Activated CD8-positive, alpha-beta memory T cell treated with anti-CD3 and anti-CD28 coated beads for 1 hour (primary cell): ENCODE measurements around the gene RNU2-63P.
"Not testable (repeated sequence)": the region's sequence is repeated elsewhere in the genome, so short reads cannot be mapped to it uniquely, and the experiment has no call there.

ENCODE experiments used
- DNase-seq, 2 donors: peaks; one replicate each; pipeline ENCODE4 v3.0.0-alpha.2; 2020; ENCODE audit warnings: low read depth in 1 of 2; ENCODE audit errors: extremely low read depth in 1 of 2

Gene RNU2-63P

DNA sequence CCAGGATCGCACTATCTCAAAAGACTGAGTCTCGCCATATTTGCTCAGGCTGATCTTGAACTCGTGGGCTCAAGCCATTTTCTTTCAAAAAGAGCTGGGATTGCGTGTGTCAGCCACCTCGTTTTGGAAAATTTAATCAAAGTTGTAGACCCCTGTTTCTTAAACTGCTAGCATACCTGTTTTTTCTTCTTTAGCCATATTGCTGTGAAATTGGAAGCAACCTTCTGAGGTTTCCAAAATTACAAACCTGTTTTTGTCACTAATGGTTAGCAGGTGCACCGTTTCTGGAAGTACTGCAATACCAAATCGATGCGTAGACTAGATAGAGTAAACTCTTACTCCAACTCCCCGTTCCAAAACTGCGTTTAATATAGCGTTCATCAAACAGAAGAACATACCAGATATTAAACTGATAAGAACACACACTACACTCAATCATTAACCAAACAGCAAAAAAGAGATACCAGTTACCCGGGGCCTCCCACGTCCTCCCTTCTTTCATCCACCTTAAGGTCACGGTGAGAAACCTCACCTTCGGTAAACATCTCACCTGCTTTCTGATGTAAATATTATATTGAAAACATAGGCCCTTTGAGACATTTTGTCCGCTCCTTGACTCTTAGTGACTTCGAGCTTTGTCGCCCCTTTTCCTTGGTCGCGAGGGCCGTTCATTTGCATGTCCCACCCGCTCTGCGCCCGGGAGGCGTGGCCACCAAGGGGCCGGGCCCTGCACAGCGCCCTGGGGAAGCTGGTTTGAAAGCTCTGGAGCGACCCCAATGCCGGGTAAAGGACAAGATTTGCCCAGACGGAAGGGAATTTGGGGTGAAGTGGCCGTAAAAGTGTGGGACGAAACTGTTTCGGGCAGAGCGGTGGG, at the start of gene RNU2-63P:
Gene RNU2-63P, minus strand, starts transcription at position 462 of the 874 bp plus-strand sequence.
- peak; percentile 38 to 59 for DNase-seq

DNA sequence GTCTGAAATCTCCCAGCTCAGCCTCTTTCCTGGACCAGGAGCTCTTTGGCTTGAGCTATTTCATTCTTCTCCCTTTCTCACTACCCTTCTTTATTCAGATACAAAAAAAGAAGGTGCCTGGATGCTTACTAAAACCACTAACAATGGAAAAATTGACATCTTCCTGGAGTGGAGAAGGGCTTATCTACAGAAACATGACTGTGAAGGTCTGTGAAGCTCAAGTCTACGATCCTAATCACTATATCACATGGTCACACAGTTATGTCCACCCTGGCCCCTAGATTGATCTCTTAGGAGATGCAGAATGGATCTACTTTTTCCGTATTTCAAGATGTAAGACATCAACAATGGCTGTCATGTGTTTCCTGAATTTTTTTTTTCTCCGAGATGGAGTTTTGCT, 44.9 kb upstream of the RNU2-63P start:
- no peak for DNase-seq

- no peak for DNase-seq
Observed at GRCh38 chr2:88060907-88061275, 44.5 kb upstream of the RNU2-63P start.

GRCh38 chr2:88059979-88060906, 43.9 kb upstream of the RNU2-63P start:
- DNase-seq, result no peak

DNA sequence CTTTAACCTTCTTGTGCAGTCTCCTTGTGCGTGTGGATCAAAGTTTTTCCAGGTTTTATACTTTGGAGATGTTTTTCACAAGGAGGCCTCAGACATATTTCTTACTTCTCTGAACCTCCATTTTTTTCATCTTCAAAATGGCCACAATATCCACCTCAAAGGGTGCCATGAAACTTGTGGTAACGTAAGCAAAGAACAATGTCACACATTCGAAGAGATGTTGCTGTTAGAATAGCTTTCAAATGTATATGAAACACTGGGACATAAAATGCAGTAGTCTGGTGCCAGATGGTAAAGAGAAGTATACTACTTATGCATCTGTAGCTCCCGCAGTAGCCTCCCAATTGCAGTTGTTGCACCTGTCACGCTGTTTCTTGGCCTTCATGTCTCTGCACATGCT, 41.8 kb upstream of the RNU2-63P start:
- DNase-seq, result no peak

- DNase-seq, result no peak
Observed at GRCh38 chr2:88057437-88057844, 41.1 kb upstream of the RNU2-63P start.

DNA sequence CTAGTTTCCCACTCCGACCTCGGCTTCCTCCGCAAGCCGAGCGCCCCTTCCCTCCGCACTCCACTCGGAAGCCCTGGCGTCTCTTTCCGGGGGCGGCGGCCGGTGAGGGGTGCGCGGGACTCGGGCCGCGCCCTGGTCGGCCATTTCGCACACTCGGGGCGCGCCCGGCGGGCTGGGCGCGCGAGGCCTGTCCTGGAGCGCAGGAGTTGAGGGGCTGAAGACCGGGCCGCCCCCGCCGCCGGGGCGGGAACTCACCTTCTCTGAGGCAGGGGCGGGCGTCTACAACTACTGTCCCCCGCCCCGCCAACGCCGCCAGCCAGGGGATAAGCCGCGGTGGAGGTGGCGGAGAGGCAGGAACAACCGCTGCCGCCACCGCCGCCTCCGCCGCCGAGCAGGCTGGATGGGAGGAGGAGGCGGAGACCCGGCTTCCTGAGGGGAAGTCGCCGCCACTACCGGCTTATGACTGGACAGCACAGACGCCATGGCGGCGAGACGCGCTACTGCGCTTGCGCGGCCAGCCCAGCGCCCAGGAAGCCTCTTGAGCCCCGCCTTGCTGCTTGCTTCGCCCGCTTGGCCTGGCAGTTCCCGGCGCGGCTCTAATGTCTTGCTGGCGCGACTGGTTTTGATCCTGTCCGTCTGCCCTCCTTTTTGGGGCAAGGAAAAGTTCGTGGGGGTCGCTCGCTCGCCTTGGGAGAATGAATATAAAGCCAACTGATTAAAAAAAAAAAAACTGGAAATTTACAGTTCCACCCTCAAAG, 39.2 kb upstream of the RNU2-63P start, which contains the start of gene KRCC1:
Gene KRCC1, minus strand, starts transcription at position 413 of the 758 bp plus-strand sequence. CDS start 27,220 bp downstream, outside the sequence.
- DNase-seq, result peak; percentile 88 to 89

DNA sequence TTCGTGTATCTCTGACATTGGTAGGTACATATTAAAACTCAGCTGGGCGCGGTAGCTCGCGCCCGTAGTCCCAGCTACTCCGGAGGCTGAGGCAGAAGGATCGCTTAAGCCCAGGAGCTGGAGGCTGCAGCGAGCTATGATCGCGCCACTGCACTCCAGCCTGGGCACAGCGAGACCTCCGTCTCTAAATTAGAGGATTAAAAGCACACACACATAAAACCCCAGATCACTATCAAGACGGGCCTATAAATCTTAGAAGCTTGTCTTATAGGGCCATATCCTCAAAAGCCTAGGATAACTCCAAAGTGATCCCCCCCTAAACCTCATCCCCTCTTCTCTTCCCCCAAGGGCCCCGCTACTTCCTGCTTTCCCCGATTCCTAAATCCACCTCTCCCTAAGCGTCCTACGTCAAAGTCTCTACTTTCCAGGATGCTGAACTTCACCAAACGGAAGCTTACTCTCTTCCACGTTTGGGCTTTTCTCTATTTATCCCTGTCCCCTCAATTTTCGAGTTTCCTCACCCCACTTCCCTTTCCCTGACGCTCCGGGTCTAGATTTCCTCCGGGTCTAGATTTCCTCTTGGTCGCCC, 38.5 kb upstream of the RNU2-63P start:
- DNase-seq, result no peak

GRCh38 chr2:88053934-88054781, 37.8 kb upstream of the RNU2-63P start:
- no peak for DNase-seq

DNA sequence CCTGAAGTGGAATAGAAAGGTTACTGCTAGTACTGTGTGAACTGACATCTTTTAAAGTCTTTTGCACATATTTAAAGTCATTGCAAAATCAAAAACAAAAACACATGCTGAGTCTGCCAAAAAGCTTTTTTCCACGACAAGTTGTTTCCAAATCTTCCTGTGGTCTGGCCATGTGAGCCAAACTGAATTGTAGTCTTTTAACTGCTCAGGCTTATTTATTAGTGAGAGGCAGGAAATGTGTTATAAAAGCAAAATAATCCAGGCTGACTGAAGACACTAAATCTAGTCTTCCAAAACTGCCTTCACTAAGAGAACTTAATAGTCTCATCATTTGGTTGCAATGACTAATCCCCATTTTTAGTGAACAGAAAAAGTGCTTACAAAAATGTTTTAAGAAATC, 36.9 kb upstream of the RNU2-63P start:
- no peak for DNase-seq

DNA sequence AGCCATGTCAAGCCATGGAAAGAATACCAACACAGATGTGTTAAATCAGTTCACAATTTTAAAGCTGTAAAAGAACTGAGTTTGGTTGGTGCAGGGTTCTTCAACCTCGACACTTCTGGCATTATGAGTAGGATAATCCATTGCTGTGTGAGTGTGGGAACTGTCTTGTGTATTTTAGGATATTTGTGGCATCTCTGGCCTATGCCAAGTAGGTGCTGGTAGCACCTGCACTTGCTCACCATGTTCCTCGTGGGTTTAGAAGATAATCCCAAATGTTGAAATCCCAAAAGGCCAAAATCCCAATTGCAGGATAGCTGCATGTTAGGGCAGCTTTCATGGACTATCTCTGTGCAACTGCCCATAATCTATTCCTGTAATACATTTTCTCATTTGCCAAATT, 35.4 kb upstream of the RNU2-63P start:
- DNase-seq, result no peak

- DNase-seq, result no peak
Observed at GRCh38 chr2:88049622-88050021, 33.3 kb upstream of the RNU2-63P start.

GRCh38 chr2:88048541-88048940, 32.2 kb upstream of the RNU2-63P start:
- no peak for DNase-seq

DNA sequence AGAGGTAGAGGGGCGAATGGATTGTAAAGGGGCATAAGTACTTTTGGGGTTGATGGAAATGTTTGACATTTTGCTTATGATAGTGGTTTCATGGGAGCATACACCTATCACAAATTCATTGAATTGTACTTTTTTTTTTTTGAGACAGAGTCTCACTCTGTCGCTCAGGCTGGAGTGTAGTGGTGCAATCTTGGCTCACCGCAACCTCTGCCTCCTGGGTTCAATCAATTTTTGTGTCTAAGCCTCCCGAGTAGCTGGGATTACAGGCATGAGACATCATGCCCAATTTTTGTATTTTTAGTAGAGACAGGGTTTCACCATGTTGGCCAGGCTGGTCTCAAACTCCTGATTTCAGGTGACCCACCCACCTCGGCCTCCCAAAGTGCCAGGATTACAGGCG, 29.2 kb upstream of the RNU2-63P start:
- DNase-seq, result not testable (repeated sequence)

DNA sequence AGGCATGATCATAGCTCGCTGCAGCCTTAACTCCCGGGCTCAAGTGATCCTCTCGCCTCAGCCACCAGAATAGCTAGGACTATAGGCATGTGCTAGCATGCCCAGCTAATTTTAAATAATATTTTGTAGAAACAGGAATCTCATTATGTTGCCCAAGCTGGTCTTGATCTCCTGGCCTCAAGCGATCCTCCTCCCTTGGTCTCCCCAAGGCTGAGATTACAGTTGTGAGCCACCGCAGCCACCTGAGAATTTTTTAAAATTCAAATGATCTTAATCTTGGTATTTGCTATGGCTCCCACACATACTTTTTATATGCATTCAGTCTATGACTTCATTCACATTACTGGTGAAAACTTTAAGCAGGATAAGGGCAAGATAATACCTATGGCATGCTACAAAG, 26.1 kb upstream of the RNU2-63P start:
- no peak for DNase-seq

GRCh38 chr2:88038263-88039105, 22.1 kb upstream of the RNU2-63P start:
- no peak for DNase-seq

GRCh38 chr2:88036606-88037005, 20.3 kb upstream of the RNU2-63P start:
- DNase-seq, result no peak

GRCh38 chr2:88036182-88036581, 19.8 kb upstream of the RNU2-63P start:
- DNase-seq, result no peak
